HL-60 (cell line): Measurements from ENCODE around the gene TRMT112.

Experiments
- GABPA ChIP-seq: IDR thresholded peaks from 2 replicates; pipeline ENCODE4 v1.6.1; 2012; ENCODE audit warnings: low read depth
- POLR2AphosphoS5 ChIP-seq: IDR thresholded peaks from 2 replicates; pipeline ENCODE4 v1.6.1; 2012; ENCODE audit warnings: low read depth
- TF ChIP-seq, protein P1 (sequence below): IDR thresholded peaks from one replicate; pipeline ENCODE4 v1.5.1; 2011; ENCODE audit warnings: low read length, control low read depth, inconsistent platforms; ENCODE audit not compliant: insufficient read depth
- TF ChIP-seq, protein P2 (sequence below): IDR thresholded peaks from 2 replicates; pipeline ENCODE4 v1.6.1; 2012; ENCODE audit warnings: low read depth; ENCODE audit not compliant: insufficient replicate concordance

DNA sequence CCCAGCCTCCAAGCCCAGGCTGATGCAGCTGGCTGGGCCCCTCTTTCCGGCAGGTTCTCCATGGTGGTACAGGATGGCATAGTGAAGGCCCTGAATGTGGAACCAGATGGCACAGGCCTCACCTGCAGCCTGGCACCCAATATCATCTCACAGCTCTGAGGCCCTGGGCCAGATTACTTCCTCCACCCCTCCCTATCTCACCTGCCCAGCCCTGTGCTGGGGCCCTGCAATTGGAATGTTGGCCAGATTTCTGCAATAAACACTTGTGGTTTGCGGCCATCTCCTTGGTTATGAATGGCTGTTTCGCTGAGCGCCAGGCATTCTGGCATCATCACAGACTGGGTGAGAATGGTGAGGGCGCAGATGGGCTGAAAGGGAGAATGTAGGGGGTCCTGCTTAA, 4.2 kb upstream of the TRMT112 start:
- TF ChIP-seq, protein P1, sequence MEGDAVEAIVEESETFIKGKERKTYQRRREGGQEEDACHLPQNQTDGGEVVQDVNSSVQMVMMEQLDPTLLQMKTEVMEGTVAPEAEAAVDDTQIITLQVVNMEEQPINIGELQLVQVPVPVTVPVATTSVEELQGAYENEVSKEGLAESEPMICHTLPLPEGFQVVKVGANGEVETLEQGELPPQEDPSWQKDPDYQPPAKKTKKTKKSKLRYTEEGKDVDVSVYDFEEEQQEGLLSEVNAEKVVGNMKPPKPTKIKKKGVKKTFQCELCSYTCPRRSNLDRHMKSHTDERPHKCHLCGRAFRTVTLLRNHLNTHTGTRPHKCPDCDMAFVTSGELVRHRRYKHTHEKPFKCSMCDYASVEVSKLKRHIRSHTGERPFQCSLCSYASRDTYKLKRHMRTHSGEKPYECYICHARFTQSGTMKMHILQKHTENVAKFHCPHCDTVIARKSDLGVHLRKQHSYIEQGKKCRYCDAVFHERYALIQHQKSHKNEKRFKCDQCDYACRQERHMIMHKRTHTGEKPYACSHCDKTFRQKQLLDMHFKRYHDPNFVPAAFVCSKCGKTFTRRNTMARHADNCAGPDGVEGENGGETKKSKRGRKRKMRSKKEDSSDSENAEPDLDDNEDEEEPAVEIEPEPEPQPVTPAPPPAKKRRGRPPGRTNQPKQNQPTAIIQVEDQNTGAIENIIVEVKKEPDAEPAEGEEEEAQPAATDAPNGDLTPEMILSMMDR = no peak
- TF ChIP-seq, protein P2, sequence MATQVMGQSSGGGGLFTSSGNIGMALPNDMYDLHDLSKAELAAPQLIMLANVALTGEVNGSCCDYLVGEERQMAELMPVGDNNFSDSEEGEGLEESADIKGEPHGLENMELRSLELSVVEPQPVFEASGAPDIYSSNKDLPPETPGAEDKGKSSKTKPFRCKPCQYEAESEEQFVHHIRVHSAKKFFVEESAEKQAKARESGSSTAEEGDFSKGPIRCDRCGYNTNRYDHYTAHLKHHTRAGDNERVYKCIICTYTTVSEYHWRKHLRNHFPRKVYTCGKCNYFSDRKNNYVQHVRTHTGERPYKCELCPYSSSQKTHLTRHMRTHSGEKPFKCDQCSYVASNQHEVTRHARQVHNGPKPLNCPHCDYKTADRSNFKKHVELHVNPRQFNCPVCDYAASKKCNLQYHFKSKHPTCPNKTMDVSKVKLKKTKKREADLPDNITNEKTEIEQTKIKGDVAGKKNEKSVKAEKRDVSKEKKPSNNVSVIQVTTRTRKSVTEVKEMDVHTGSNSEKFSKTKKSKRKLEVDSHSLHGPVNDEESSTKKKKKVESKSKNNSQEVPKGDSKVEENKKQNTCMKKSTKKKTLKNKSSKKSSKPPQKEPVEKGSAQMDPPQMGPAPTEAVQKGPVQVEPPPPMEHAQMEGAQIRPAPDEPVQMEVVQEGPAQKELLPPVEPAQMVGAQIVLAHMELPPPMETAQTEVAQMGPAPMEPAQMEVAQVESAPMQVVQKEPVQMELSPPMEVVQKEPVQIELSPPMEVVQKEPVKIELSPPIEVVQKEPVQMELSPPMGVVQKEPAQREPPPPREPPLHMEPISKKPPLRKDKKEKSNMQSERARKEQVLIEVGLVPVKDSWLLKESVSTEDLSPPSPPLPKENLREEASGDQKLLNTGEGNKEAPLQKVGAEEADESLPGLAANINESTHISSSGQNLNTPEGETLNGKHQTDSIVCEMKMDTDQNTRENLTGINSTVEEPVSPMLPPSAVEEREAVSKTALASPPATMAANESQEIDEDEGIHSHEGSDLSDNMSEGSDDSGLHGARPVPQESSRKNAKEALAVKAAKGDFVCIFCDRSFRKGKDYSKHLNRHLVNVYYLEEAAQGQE = no peak
- TF ChIP-seq POLR2AphosphoS5 (no peak), GABPA (no peak)
